GM20431 (cell line): ENCODE data around the gene DUSP11.
"Not testable (repeated sequence)": the region's sequence is repeated elsewhere in the genome, so short reads cannot be mapped to it uniquely, and the experiment has no call there.

ENCODE experiments used
- in situ Hi-C: fragments of 300-500 bp; cut with MseI, MboI; formaldehyde crosslinking; loops from one replicate; pipeline ENCODE4 v1.15.0; 2020; ENCODE audit warnings: low sequenced_read_pairs; ENCODE audit not compliant: unreplicated experiment

The DUSP11 gene

GRCh38 chr2:73726657-73727056 lies 53.2 kb downstream of the DUSP11 start:
- in situ Hi-C loops = not testable (repeated sequence)

- in situ Hi-C loops = no loop called here
These were observed 60.9 kb downstream of the DUSP11 start for GRCh38 chr2:73718851-73719621.

- in situ Hi-C loops = no loop called here
These were observed 61.5 kb downstream of the DUSP11 start for GRCh38 chr2:73718421-73718820.

GRCh38 chr2:73717695-73718094 lies 62.2 kb downstream of the DUSP11 start:
- in situ Hi-C loops = not testable (repeated sequence)

- in situ Hi-C loops = no loop called here
These were observed 62.7 kb downstream of the DUSP11 start for GRCh38 chr2:73717251-73717606.

- in situ Hi-C loops = no loop called here
These were observed 63.2 kb downstream of the DUSP11 start for GRCh38 chr2:73716543-73717250.

GRCh38 chr2:73714091-73714490 lies 65.8 kb downstream of the DUSP11 start:
- in situ Hi-C loops = no loop called here
